GM18909 (cell line): ENCODE data around the gene SNAPC3.

ENCODE experiments used
- ATAC-seq: cut with Tn5 transposase; IDR thresholded peaks from one replicate; pipeline ENCODE4 v1.9.1; 2021; ENCODE audit warnings: mild to moderate bottlenecking; ENCODE audit not compliant: unreplicated experiment, poor library complexity

Gene SNAPC3

DNA sequence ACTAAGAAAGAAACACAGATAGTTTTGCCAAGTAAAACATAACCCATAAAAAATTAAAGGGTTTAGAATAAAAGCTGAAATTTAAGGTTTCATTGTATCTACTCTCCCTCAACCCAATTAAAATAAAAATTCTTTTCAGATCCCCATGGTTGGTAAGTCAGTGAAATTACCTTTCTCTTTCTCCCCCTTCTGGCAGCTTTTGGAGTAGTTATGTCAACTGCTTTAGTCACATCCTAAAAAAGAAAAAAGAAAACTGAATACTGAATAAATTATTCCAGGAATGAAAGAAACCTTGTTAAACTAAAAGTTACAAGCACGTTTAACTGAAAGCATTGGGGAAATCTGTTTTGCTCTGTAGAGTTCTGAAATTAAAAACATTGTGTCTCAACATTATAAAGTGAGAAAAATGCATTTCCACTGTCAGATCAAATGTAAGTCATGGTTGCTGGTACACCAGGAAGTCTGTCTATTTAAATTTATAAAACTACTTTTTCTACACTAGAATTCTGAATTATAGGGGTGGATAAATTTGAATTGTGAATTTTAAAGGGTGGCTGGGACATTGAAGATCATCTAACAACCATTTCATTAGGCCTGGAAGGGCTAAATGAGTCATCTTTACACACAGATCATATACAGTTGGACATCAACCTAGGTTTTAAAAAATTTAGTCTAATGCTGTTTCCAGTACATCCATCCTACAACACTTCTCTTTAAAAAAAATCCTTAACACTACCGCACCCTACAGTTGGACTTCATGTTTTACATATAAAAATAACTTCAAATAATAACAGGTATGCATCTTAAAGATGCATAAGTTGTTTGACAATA, 63.4 kb downstream of the SNAPC3 start:
- ATAC-seq = no peak

GRCh38 chr9:15491950-15492349, 69.3 kb downstream of the SNAPC3 start:
- no peak for ATAC-seq

- ATAC-seq = no peak
These were observed 69.9 kb downstream of the SNAPC3 start for GRCh38 chr9:15492485-15493150.

- ATAC-seq = no peak
These were observed 75.7 kb downstream of the SNAPC3 start for GRCh38 chr9:15498246-15498995.

DNA sequence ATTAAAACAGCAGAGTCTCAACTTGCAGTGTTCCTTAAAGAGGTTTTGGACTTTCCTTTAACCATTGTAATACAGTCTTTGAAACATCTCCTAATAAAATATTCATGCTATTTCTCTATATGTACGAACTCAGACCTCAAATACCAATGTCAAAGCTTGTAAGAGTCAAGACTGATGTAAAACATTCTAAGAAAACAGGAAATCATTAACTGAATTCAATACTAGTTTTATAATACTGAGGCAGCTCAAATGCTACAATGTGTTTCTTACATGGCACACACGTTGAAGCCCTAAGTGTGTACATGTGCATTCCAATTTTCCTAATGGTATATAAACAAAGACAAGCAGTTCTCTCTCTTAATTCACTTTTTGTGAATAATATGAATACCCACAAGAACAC, 76.5 kb downstream of the SNAPC3 start:
- no peak for ATAC-seq

GRCh38 chr9:15501179-15501578, 78.5 kb downstream of the SNAPC3 start:
- ATAC-seq = no peak

GRCh38 chr9:15501803-15502202, 79.1 kb downstream of the SNAPC3 start:
- ATAC-seq = no peak

DNA sequence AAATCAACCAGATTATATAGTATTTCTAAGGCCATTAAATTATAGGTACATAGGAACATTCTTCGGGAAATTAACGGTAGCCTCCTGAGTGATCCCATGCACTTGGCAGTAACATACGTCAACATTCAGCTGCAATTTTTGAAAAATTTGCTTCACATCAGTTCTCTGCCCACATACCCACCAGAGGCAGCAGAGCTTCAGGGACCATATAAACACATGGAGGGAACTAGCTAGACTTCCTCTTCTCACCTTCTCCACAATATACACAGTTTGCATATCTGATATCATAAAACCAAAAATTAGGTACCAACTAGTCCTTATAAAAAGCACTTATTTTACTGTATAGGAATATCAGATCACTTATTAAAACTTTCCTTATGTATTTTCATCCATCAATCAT, 83.2 kb downstream of the SNAPC3 start:
- ATAC-seq = no peak

DNA sequence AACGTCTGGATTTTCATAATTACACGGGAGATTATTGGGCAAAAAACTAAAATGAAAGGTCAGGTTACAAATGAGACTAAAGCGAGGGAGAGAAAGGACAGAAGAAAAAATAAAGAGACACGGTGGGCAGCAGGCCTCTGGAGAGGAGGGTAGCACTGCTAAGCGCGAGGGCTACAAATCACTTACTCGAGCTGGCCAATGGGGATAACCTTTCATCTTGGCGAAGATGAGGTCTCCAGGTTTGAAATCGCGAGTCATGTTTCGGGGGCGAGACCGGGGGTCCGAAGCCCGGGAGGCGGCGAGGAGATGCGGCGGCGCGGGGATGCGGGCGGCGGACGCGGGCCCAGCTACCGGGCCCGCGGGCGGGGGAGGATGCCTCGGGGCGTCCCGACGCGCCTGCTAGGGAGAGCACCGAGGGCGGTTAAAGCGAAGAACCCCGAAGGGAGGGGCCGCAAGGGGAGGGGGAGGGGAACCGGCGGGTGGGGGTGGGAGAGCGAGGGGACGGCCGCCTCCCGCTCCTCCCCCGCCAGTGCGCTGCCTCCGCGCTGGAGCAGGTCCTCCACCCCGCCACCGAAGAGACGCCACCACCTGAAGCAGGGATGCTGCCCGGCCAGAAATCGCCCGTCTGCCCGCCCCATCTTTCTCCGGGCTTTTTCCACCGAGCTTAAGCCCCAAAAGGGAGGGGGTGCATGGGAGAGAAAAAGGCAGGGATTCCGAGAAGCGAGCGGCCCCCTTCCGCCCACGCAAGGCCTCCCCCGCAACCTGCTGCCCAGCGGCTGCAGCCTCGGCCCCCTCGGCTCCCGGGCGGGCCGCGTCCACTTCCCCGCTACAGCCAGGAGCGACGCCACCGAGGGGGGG, 87.5 kb downstream of the SNAPC3 start:
- ATAC-seq = peak; percentile 47

GRCh38 chr9:15510789-15511575, 88.3 kb downstream of the SNAPC3 start, which contains the start of gene PSIP1:
TSS of gene PSIP1 (minus strand) at chr9:15510970. CDS start at chr9:15510188, 782 bp downstream.
- peak; percentile 85 for ATAC-seq
